ENCODE measurements around the gene S100Z.

DNA sequence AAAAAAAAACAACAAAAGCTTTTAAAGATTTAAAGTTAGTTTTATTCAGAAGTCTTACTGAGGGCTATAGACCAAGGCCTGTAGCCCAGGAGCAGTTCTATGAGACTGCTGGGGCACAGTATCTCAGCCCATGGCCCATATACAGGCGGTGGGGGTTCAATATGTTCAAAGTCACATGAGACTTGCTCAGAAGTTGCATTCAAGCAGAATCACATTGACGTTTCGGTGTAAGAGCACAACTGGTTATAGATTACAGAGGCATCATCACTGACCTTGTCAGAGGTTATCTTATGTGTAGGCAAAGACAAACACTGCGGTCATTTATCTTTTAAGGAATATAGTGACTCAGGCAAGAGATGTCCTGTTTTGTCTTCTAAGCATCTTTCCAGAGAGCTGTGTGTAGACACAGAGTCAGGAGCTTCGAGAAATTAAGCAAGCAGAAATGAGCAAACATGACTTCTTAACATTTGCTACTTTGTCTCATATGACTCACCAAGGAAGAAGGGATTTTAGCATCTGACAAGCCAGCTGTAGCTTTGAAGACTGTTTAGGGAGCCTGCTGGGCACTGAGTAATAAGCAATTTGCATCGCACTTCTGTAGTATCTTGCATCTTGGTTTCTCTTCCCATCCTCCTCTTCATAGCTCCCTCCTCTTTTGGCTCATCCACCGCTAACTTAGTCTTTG is 43.9 kb upstream of the S100Z start:
- TF ChIP-seq, protein P1, sequence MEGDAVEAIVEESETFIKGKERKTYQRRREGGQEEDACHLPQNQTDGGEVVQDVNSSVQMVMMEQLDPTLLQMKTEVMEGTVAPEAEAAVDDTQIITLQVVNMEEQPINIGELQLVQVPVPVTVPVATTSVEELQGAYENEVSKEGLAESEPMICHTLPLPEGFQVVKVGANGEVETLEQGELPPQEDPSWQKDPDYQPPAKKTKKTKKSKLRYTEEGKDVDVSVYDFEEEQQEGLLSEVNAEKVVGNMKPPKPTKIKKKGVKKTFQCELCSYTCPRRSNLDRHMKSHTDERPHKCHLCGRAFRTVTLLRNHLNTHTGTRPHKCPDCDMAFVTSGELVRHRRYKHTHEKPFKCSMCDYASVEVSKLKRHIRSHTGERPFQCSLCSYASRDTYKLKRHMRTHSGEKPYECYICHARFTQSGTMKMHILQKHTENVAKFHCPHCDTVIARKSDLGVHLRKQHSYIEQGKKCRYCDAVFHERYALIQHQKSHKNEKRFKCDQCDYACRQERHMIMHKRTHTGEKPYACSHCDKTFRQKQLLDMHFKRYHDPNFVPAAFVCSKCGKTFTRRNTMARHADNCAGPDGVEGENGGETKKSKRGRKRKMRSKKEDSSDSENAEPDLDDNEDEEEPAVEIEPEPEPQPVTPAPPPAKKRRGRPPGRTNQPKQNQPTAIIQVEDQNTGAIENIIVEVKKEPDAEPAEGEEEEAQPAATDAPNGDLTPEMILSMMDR (IDR thresholded peaks at IDR 0.05; ENCODE audit: insufficient read depth, low read length, poor library complexity, severe bottlenecking): no peak
- no peak for TF ChIP-seq EZH2phosphoT487 (conservative IDR thresholded peaks at IDR 0.05; ENCODE audit: low read length)

Measured in SU-DHL-6 (cell line).